Measurements from ENCODE around the gene DNAJC5G. TPM values are rescaled to one million over a fixed set of nuclear protein-coding genes. Genes with fewer than 3 reads are reported as not detected.

Gene DNAJC5G
- total and polyA plus RNA-seq, 3 donors from 2014 or later = 37.4 to 65.0 (median 57.9) TPM

DNA sequence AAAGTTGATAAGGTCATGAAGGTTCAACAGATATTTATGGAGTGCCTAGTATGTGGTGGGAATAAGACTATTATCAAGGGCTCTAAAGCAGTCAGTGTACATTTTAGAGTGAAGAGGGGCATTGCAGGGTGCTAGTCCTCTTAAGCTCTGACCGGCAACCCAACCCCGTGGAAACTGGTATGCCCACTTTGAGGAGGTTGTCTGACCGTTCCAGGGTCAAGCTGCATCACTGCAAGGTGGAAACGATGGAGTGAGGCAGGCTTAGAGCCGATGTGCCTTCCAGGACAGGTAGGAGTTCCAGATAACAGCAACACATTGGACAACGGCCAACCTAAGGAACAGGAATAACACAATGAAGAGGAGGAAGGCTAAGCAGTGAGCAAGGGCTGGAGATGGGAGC lies 34.4 kb downstream of the DNAJC5G start:
- Histone ChIP-seq H3K36me3 (ENCODE audit: low read depth, missing control alignments) (peaks cover 3% of the 10 kb centered on the region), H3K4me1 (no peaks in the 10 kb centered on the region), H3K27ac (no peak overlapping the region), H3K4me3 (no peak overlapping the region), H3K9me3 (no peaks in the 10 kb centered on the region), H3K27me3 (no peaks in the 10 kb centered on the region)
- TF ChIP-seq, protein P1, sequence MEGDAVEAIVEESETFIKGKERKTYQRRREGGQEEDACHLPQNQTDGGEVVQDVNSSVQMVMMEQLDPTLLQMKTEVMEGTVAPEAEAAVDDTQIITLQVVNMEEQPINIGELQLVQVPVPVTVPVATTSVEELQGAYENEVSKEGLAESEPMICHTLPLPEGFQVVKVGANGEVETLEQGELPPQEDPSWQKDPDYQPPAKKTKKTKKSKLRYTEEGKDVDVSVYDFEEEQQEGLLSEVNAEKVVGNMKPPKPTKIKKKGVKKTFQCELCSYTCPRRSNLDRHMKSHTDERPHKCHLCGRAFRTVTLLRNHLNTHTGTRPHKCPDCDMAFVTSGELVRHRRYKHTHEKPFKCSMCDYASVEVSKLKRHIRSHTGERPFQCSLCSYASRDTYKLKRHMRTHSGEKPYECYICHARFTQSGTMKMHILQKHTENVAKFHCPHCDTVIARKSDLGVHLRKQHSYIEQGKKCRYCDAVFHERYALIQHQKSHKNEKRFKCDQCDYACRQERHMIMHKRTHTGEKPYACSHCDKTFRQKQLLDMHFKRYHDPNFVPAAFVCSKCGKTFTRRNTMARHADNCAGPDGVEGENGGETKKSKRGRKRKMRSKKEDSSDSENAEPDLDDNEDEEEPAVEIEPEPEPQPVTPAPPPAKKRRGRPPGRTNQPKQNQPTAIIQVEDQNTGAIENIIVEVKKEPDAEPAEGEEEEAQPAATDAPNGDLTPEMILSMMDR (IDR thresholded peaks at IDR 0.05) = no peak
- 81 to 83% methylated on average over 6 of the region's 6 CpGs for WGBS, 2 donors
- intact Hi-C loops (cut with DNase I; ENCODE audit: low total_unique reads) = loop anchor here (10.0 kb wide), 1 partner anchor 215 kb away; no protein-coding TSS in a partner anchor
- DNase-seq = no peak

GRCh38 chr2:27312152-27312551 lies 36.9 kb downstream of the DNAJC5G start:
- Histone ChIP-seq H3K4me1 (no peaks in the 10 kb centered on the region), H3K27ac (no peak overlapping the region), H3K4me3 (no peak overlapping the region), H3K36me3 (ENCODE audit: low read depth, missing control alignments) (peaks cover 3% of the 10 kb centered on the region), H3K27me3 (no peaks in the 10 kb centered on the region), H3K9me3 (no peaks in the 10 kb centered on the region)
- intact Hi-C loops (cut with DNase I; ENCODE audit: low total_unique reads) = no loop called here
- TF ChIP-seq, protein P1 (IDR thresholded peaks at IDR 0.05) = no peak
- TF ChIP-seq POLR2A (IDR thresholded peaks at IDR 0.05) = no peak
- WGBS, 2 donors = 94 to 97% methylated on average over 3 of the region's 3 CpGs
- no peak for DNase-seq

DNA sequence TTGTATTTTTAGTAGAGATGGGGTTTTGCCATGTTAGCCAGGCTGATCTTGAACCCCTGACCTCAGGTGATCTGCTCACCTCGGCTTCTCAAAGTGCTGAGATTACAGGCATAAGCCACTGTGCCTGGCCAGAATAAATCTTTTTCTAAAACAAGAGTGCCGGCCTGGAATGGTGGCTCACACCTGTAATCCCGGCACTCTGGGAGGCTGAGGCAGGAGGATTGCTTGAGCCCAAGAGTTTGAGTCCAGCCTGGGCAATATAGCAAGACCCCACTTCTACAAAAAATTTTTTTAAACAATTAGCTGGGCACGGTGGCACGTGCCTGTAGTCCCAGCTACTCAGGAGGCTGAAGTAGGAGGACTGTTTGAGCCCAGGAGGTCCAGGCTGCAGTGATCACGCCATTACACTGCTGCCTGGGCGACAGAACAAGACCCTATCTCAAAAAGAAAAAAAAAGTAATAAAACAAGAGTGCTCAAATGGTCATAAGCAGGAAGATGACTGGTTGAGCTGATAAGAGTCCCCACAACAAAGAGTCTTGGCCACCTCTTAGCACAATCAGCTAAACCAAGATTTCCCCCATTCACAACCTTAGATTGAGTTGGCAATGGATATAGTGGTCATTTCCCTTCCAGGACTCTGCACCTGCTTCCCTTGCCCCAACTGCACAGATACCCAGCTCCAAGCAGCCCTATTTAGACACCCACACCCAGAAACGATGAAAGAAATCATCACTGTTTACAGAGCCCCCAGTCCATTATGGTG lies 38.8 kb downstream of the DNAJC5G start:
- Histone ChIP-seq H3K4me1 (no peaks in the 10 kb centered on the region), H3K27ac (no peak overlapping the region), H3K4me3 (no peak overlapping the region), H3K36me3 (ENCODE audit: low read depth, missing control alignments) (peaks cover 3% of the 10 kb centered on the region), H3K9me3 (no peaks in the 10 kb centered on the region), H3K27me3 (no peaks in the 10 kb centered on the region)
- WGBS, 2 donors = 92 to 96% methylated on average over 8 of the region's 8 CpGs
- intact Hi-C loops (cut with DNase I; ENCODE audit: low total_unique reads) = no loop called here
- DNase-seq = no peak
- TF ChIP-seq POLR2A (IDR thresholded peaks at IDR 0.05) = no peak
- TF ChIP-seq, protein P1 (IDR thresholded peaks at IDR 0.05) = no peak

- 92 to 96% methylated on average over 3 to 6 of the region's 9 CpGs for whole genome bisulfite sequencing, 2 donors
- intact Hi-C loops (cut with DNase I; ENCODE audit: low total_unique reads) = no loop called here
- H3K27me3 ChIP-seq = no peaks in the 10 kb centered on the region
- H3K9me3 ChIP-seq = no peaks in the 10 kb centered on the region
- no peak overlapping the region for H3K27ac ChIP-seq
- no peak for TF ChIP-seq POLR2A (IDR thresholded peaks at IDR 0.05)
- TF ChIP-seq, protein P1 (IDR thresholded peaks at IDR 0.05) = no peak
- H3K36me3 ChIP-seq (ENCODE audit: low read depth, missing control alignments) = peaks cover 3% of the 10 kb centered on the region
- H3K4me1 ChIP-seq = no peaks in the 10 kb centered on the region
- no peak for DNase-seq
- H3K4me3 ChIP-seq = no peak overlapping the region
Observed at GRCh38 chr2:27314709-27315108, 39.5 kb downstream of the DNAJC5G start.

- TF ChIP-seq POLR2A (IDR thresholded peaks at IDR 0.05) = no peak
- TF ChIP-seq, protein P1 (IDR thresholded peaks at IDR 0.05) = no peak
- peaks cover 1% of the 10 kb centered on the region for H3K36me3 ChIP-seq (ENCODE audit: low read depth, missing control alignments)
- H3K27me3 ChIP-seq = no peaks in the 10 kb centered on the region
- H3K27ac ChIP-seq = no peak overlapping the region
- no peak overlapping the region for H3K4me3 ChIP-seq
- H3K9me3 ChIP-seq = no peaks in the 10 kb centered on the region
- 80 to 84% methylated on average over 8 of the region's 8 CpGs for WGBS, 2 donors
- no peak for DNase-seq
- intact Hi-C loops (cut with DNase I; ENCODE audit: low total_unique reads) = no loop called here
- no peaks in the 10 kb centered on the region for H3K4me1 ChIP-seq
Observed at GRCh38 chr2:27315122-27315521, 39.9 kb downstream of the DNAJC5G start.
